GM23248 (cell line): ENCODE results near the gene SCOC.

ENCODE experiments used
- EZH2 ChIP-seq: fragments of 200-600 bp; sonication (generic); IDR thresholded peaks from 2 replicates; pipeline ENCODE4 v1.6.1; 2018; ENCODE audit warnings: antibody characterized with exemption, mild to moderate bottlenecking; ENCODE audit not compliant: insufficient read depth, poor library complexity, severe bottlenecking
- EZH2phosphoT487 ChIP-seq: fragments of 200-600 bp; sonication (generic); IDR thresholded peaks from 2 replicates; pipeline ENCODE4 v1.6.1; 2018; ENCODE audit warnings: antibody characterized with exemption, moderate library complexity, mild to moderate bottlenecking, low read depth; ENCODE audit not compliant: insufficient read depth

GRCh38 chr4:140388015-140388414, 14.6 kb downstream of the SCOC start:
- TF ChIP-seq EZH2 (no peak), EZH2phosphoT487 (no peak)
